SH-SY5Y (cell line): ENCODE results near the gene PFKFB1.

Experiments
- GATA2 ChIP-seq: IDR thresholded peaks from 2 replicates; pipeline ENCODE4 v1.6.1; 2011; ENCODE audit warnings: mild to moderate bottlenecking, low read depth, low read length
- GATA3 ChIP-seq: IDR thresholded peaks from 2 replicates; pipeline ENCODE4 v1.6.1; 2011; ENCODE audit warnings: low read depth, mild to moderate bottlenecking, low read length, moderate library complexity

DNA sequence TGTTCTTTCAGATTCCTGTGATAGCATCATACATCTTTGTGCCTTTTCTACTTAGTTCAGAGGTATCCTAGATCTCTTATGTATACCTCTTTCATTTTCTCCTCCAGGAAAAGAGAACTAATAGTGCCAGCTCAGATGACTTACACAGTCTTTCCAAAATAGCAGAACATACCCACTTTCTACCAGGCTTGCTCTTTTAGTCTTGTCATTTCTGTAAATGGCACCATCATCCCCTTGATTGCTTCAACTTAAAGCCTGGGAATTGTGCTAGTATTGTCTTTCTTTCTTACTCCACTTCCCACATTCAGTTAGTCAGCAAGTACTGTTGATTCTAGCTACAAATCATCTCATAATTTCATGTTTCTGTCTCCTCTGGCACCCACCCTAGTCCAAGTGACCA is 11.3 kb upstream of the PFKFB1 start:
- TF ChIP-seq GATA3 (no peak), GATA2 (no peak)
